ENCODE data around the gene DIDO1.

Gene DIDO1

DNA sequence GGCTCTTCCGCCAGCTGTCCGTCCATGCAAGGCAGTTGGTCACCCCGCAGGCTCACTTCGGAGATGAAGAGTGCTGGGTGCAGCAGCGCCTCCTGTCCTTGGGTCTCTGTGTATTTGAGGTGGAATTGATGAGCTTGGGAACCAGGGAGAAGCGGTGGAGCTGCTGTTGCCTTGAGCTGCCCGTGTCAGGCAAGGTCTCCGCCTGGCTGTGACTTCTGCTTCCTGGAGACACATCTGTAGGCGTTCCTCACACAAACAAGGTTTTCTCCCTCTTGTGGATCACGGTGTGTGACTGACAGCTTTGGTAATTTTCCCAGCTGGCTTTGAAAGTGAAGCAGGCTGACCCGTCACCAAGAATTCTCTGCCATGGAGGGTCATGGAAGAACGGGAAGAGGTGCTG is 23.7 kb upstream of the DIDO1 start:
- DNase-seq: peak; percentile 13

- DNase-seq: no peak
Observed at GRCh38 chr20:62949153-62949821, 23.0 kb upstream of the DIDO1 start.

DNA sequence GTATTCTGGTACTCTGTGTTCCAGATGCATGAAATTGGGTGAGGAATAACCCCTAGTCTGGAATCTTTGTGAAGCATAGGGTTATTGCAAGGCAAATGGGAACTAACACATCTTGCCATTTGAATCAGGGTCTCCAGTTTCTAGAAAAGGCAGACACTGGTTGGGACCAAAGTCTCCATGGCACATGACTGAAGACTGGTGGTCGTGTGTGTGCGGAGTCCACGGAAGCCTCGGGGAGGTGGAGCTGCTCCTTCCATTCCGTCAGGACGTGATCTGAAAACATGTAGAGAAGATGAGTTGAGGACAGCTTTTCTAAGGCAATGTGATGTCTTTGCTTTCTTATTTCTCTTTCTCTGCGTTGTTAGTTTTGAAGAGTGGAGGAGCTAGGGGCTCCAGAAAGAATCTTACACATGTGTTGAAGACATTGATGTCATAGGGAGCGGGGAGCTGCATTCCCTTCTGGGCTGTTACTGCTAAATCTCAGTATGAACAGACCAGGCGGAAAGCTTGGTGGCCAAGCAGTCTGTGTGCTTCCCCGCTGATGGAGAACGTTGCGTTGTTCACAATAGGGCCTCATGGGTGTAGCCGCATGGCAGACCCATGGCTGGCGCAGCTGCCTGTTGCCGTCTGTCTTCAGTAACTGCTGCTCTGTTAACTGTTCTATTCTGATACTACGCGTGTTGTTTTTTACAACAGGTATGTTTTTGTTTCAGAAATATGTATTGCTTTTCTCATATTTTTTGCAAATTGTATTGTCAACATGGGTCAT is 21.4 kb upstream of the DIDO1 start:
- no peak for DNase-seq

GRCh38 chr20:62946918-62947317 is 20.6 kb upstream of the DIDO1 start:
- no peak for DNase-seq

DNA sequence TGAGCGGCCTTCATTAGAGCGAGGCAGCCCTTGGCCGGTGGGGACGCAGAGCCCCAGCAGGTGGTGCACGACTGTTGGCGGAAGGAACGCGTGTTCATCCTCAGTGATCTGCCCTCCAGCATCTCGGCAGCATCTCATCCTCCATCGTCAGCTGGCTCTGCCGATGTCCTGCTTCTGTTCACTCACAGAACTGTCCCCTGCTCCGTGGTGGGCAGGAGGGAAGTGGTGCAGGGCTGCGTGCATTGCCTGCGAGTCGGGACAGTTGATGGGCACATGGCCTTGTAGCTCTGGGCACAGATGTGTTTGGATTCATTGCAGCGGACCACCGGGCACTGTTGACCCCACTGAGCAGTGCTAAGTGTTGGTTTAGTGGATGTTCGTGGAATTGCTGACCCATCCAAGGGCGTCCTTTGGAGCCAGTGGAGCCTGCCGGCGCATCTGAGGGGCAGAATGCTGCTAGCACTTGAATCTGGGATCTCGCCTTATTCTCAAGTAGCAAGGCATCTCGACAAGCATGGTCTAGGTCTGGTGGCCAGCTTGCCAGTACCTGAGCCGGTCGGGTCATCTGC is 19.6 kb upstream of the DIDO1 start:
- no peak for DNase-seq

DNA sequence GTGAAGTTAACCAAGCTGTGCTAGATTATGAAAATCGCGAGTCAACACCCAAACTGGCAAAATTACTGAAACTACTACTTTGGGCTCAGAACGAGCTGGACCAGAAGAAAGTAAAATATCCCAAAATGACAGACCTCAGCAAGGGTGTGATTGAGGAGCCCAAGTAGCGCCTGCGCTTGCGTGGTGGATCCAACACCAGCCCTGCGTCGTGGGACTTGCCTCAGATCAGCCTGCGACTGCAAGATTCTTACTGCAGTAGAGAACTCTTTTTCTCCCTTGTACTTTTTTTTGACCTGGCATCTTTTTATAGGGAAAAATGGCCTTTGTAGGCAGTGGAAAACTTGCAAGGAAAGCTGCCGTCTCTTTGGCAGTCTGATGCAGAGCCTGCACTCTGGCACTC is 18.4 kb upstream of the DIDO1 start:
- no peak for DNase-seq

DNA sequence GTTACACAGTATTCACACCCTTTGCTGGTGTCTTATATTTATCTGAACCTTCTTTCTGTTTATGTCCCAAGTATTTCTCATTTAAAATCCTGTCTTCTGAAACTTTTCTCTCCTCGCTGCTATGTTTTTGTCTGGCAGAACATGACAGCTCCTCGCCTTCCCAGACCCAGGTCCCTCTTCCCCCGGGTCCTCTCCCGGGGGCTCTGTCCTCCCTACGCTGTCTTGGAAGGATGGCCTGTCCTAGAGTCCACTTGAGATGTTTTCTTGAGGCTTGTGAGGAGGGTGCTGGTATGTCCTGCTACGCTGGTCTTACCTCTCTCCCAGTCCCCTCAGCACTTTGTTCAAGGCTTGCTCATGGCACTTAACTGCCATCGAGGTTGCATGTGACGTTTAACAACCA is 17.9 kb upstream of the DIDO1 start:
- DNase-seq: no peak

- no peak for DNase-seq
Observed at GRCh38 chr20:62943396-62943795, 17.1 kb upstream of the DIDO1 start.

- DNase-seq: no peak
Observed at GRCh38 chr20:62942456-62942855, 16.2 kb upstream of the DIDO1 start.

GRCh38 chr20:62941792-62942191 is 15.5 kb upstream of the DIDO1 start:
- no peak for DNase-seq

DNA sequence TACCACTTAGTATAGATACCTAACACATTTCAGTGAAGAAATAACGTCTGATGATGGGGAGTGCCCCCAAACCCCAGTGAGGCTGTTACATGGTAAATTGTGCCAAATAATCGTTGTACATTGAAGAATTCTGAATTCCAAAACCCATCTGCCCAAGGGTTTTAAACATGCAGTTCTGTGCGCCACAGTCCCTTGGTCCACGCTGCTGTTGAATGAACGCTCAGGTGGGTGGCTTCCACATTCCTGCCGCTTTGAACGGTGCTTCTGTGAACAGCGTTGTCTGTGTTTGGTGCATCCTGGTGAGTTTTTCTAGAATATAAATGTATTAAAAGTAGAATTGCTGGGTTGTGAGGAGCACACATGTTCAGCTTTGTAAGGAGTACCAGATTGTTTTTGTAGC is 14.6 kb upstream of the DIDO1 start:
- no peak for DNase-seq

DNA sequence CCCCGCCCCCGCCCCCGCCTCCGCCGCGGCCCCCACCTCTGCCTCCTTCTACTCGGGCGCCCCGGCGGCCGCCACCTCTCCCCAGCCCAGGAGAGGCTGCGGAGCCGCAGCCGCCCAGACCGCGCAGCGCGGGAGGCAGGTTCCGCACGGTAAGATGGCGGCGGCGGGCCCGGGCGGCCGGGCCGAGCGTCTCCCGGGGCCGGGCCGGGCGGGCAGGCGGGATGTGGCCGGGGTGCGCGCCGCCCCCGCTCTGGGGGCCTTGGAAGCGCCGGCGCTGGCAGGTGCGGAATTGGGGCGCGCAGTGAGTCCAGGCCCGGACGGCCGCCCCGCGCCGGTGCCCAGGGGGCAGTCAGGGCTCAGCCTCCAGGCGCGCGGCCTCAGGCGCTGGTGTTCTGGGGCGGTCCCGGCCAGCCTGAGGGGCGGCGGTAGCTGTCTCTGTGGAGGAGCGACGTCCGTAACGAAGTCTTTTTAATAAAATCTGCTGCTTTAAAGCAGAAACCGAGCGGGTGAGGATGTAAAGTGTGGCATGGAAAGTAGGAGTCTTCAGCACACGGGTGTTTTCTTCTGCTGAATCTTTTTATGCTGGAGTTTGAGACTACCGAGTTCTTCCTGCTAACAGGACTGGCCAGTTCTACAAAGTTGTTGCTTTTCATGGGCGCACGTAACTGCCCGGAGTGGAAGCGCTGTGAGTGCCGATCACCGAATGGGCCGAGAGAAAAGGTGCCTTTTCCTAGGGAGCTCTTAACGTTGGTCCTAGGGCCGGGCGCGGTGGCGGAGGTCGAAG is 12.0 kb upstream of the DIDO1 start, which contains the start of gene GID8:
GID8 (plus strand) TSS at position 43 of the 784 bp plus-strand sequence. CDS start 3,356 bp downstream, outside the sequence.
- DNase-seq: peak; percentile 63

GRCh38 chr20:62937268-62938104 is 11.2 kb upstream of the DIDO1 start:
- peak; percentile 99 for DNase-seq

DNA sequence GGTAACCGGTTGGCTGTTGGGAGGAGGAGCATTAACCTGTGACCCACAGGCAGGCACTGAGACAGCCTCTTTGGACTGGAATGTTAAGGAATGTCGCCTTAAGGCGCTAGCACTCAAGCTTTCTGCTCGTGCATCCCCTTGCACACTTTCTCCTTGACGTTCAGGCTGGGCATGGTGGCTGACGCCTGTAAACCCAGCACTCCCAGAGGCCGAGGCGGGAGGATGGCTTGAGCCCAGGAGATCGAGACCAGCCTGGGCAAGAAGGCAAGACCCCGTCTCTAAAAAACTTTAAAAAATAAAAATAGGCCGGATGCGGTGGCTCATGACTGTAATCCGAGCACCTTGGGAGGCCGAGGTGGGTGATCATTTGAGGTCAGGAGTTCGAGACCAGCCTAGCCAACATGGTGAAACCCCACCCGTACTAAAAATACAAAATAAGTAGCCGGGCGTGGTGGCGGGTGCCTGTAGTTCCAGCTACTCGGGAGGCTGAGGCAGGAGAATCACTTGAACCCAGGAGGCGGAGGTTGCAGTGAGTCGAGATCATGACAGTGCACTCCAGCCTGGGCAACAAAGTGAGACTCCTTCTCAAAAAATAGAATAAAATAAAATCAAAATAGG is 9.8 kb upstream of the DIDO1 start:
- no peak for DNase-seq

- DNase-seq: no peak
Observed at GRCh38 chr20:62935204-62935967, 9.1 kb upstream of the DIDO1 start.

GRCh38 chr20:62933966-62934365 is 7.7 kb upstream of the DIDO1 start:
- no peak for DNase-seq

- no peak for DNase-seq
Observed at GRCh38 chr20:62931464-62931863, 5.2 kb upstream of the DIDO1 start.

DNA sequence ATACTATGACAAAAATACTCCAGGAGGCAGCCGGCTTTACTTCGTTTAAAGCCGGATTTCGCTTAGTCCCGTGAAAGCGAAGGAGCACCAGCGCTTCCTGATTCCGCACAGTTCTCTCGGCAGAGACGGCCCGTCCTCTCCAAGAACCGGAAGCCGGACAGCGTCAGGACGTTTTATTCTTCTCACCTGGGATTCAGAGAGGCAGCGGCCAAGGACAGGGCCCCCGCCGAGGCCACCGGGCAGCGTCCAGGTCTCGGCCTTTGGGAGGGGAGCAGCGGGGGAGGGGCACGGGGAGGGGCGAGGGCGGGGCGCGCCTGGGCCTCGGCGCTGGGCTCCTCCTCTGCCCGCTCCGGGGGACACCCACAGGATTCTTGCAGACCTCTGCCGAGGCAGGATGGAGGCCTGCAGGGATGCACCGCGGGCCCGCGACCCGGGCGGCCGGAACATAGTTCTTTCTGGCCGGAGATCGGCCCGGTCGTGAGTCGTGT is 2.8 kb upstream of the DIDO1 start:
- DNase-seq: peak; percentile 73

DNA sequence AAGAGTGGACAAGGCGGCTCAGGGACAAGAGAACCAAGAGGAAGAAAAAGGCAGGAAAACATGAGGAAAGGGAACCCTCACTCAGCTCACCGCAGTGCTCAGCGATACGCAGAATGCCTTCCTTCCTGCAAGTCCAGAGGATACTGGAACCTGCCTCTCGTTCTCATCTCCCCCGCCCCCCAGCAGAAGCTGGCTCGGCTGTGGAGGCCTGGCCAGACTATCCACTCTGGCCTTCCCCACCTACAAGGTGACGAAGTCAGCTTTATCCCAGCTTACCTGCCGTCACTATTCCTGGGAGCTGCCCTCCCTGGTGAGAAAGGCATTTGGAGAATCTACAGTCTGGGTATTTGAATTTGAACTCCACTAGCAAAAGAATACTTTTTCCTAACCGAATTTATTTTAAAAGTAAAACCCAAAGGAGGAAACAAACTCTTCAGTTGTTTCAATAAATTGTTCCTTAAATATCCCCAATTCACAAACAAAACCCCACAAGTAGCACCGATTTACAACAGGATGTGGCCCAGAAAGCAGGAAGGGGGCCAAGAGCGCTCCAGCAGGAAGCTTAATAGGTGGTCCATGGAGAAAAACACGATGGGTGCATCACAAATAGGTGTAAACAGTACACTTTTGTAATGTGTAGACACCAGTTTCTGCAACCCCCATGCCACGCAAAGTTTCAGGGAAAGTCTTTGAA is 2.1 kb upstream of the DIDO1 start:
- DNase-seq: peak; percentile 25

DNA sequence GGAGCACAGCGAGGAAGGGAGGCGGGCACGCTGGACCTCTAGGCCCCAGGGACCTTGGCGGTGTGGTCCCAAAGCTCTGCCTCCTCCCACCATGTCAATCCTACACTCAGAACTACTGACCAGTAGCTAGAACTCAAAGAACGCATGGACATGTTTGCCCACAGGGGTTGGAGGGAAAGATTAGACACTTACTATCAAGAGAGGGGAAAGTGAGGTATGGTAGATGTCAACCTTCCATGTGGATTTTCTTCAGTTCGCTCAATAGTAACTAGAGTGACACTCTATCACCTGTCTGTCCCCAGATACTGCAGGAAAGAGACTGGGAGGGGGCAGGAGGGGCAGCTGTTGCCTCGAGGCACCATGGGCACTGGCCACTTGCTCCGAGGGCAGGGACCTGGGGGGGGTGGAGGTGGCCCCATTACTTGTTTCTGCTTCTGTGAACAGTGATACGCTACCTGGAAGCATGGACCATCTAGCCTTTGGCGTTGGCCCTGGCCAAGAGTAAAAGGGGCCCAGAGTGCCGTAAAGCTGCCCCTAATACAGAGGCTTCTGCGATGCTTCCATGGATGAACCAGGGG is 912 bp upstream of the DIDO1 start:
- DNase-seq: no peak

Data from suppressor macrophage treated with lipopolysaccharide for 4 hours (primary cell).